ENCODE data around the gene DPP6.

The DPP6 gene

DNA sequence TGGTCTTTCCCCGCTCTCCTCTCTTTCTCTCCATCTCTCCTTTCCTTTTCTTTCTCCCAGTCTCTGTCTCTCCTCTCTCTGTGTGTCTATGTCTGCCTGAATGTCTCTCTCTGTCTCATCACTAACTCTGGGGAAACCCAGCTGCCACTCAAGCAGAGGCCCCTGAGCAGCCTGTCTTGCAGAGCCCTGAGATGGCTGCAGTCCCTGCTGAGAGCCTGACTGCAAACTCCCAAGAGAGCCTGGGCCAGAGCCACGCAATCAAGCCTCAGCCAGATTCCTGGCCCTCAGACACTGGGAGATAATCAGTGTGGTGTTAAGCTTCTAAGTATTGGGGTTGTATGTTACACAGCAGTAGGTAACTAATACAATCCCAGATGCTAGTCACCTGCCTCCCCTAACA is 859.2 kb downstream of the DPP6 start:
- H3K4me3 ChIP-seq (IDR thresholded peaks at IDR 0.05; ENCODE audit: insufficient read depth, low read depth, low read length): no peak overlapping the region

DNA sequence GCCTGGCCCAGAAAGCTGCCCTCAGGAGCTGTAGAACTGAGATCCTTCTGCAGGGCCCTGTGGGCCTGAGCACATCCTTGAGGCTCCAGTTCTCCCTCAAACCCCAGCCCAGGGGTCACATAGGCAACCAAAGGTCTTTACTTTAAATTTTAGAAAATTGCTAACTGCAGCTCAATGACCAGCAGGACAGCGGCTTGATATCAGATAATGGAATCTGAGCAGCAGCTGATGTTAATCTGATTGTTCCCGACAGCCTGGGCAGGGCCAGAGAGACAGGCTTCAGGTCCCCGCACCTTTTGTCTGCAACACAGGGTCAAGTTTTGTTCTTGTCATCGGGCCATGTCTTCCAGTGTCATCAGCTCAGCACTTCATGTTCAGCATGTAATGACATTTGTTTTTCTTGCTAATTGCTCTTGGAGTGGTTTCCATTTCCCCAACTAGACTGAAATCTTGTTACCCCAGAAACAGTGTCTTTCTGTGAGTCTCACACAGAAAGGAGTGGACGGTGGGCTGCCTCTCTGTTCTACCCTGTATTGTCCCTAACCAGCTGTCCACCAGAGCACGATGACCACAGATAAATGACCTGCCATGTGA is 859.8 kb downstream of the DPP6 start:
- H3K4me1 ChIP-seq (ENCODE audit: low read depth, poor library complexity, severe bottlenecking): no peaks in the 10 kb centered on the region
- H2AFZ ChIP-seq (ENCODE audit: low read depth): no peak overlapping the region
- H3K79me2 ChIP-seq (ENCODE audit: insufficient read depth, low read depth): no peaks in the 10 kb centered on the region
- H3K4me3 ChIP-seq (IDR thresholded peaks at IDR 0.05; ENCODE audit: insufficient read depth, low read depth, low read length): no peak overlapping the region
- no peak overlapping the region for H3K9ac ChIP-seq
- no peaks in the 10 kb centered on the region for H3K36me3 ChIP-seq (ENCODE audit: insufficient read depth)
- no peak overlapping the region for H3K27ac ChIP-seq
- H4K20me1 ChIP-seq (ENCODE audit: insufficient read depth): no peaks in the 10 kb centered on the region
- TF ChIP-seq, protein P1, sequence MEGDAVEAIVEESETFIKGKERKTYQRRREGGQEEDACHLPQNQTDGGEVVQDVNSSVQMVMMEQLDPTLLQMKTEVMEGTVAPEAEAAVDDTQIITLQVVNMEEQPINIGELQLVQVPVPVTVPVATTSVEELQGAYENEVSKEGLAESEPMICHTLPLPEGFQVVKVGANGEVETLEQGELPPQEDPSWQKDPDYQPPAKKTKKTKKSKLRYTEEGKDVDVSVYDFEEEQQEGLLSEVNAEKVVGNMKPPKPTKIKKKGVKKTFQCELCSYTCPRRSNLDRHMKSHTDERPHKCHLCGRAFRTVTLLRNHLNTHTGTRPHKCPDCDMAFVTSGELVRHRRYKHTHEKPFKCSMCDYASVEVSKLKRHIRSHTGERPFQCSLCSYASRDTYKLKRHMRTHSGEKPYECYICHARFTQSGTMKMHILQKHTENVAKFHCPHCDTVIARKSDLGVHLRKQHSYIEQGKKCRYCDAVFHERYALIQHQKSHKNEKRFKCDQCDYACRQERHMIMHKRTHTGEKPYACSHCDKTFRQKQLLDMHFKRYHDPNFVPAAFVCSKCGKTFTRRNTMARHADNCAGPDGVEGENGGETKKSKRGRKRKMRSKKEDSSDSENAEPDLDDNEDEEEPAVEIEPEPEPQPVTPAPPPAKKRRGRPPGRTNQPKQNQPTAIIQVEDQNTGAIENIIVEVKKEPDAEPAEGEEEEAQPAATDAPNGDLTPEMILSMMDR (conservative IDR thresholded peaks at IDR 0.05; ENCODE audit: low read depth, low read length): no peak
- H3K4me2 ChIP-seq: no peak overlapping the region
- H3K27me3 ChIP-seq (ENCODE audit: insufficient read depth, low read depth): no peaks in the 10 kb centered on the region; the same call in 1 of the 2 replicates

More for the DNA sequence above, 859.2 kb downstream of the DPP6 start:
- TF ChIP-seq, protein P1 (conservative IDR thresholded peaks at IDR 0.05; ENCODE audit: low read depth, low read length): no peak
- Histone ChIP-seq H2AFZ (ENCODE audit: low read depth) (no peak overlapping the region), H4K20me1 (ENCODE audit: insufficient read depth) (no peaks in the 10 kb centered on the region), H3K4me1 (ENCODE audit: low read depth, poor library complexity, severe bottlenecking) (no peaks in the 10 kb centered on the region), H3K79me2 (ENCODE audit: insufficient read depth, low read depth) (no peaks in the 10 kb centered on the region), H3K9ac (no peak overlapping the region), H3K27ac (no peak overlapping the region), H3K27me3 (ENCODE audit: insufficient read depth, low read depth) (no peaks in the 10 kb centered on the region; the same call in 1 of the 2 replicates), H3K4me2 (no peak overlapping the region), H3K36me3 (ENCODE audit: insufficient read depth) (no peaks in the 10 kb centered on the region)

DNA sequence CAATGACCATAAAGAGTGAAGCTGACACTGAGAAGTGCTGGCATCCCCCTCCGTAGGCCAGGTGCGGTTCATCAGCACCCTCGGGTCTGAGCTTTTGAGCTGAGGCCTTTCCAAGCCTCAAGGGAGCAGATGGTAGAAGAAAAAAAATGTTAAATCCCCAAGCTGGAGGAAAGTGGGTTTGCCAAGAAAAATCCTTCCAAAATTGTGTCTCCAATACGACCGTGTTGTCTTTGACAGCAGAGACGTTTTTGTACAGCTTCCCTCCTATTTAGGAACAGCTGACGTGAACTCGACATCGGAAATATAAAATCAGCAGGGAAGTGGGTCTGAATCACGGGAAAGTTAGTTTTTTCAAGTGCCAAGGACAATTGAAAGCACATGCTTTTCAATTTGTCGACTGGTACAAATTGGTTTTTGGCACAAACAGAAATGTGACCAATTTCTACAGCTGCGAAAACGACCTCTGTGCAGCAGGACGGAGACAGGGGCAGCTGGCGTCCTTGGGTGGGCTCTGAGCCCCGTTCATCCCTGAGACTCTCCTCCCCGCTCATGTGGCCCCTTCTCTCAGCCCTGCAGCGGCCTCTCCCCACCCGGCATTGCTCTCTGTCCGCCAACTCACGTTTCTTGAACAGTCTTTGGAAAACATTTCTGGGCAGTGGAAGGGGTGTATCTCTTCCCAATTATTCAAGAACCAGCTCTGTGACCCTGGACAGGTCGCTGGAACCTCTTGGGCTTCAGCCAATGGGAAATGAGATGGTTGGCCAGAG is 860.9 kb downstream of the DPP6 start:
- H3K9ac ChIP-seq: no peak overlapping the region
- H2AFZ ChIP-seq (ENCODE audit: low read depth): no peak overlapping the region
- H3K4me2 ChIP-seq: no peak overlapping the region
- H3K27me3 ChIP-seq (ENCODE audit: insufficient read depth, low read depth): no peaks in the 10 kb centered on the region; the same call in 1 of the 2 replicates
- H4K20me1 ChIP-seq (ENCODE audit: insufficient read depth): no peaks in the 10 kb centered on the region
- H3K36me3 ChIP-seq (ENCODE audit: insufficient read depth): no peaks in the 10 kb centered on the region
- H3K27ac ChIP-seq: no peak overlapping the region
- TF ChIP-seq, protein P1 (conservative IDR thresholded peaks at IDR 0.05; ENCODE audit: low read depth, low read length): no peak
- H3K4me1 ChIP-seq (ENCODE audit: low read depth, poor library complexity, severe bottlenecking): no peaks in the 10 kb centered on the region
- H3K79me2 ChIP-seq (ENCODE audit: insufficient read depth, low read depth): no peaks in the 10 kb centered on the region
- H3K4me3 ChIP-seq (IDR thresholded peaks at IDR 0.05; ENCODE audit: insufficient read depth, low read depth, low read length): no peak overlapping the region

DNA sequence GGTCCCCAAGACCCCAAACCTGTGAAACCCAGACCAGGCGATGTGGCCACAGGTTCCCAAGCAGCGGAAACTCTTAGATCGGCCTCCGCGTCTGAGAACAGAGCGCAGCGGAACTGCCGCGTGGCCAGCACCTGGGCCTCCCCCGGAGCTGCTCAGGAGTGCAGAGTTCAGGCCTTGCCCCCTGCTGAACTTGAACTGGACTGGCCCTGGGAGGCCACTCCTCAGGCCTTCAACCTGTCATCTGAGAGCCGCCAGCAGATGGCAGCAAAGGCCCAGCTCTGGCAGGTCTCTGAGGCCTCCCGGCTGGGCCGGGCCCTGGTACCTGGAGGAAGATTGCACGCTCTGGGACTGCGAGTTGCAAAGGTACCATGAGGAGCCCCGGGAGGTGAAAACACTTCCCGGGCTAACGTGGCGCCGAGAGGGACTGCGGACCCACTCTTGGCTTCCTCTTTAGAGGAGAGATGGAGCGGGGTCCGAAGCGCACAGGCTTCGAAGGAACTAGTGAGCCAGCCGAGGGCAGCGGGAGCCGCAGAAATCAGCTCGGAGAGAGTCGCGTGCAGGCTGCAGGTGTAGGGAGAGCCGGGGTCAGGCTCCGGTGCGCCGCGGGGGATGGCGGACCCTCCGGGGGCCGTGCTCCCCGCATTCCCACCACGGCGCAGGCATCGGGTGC is 861.6 kb downstream of the DPP6 start:
- H3K36me3 ChIP-seq (ENCODE audit: insufficient read depth): no peaks in the 10 kb centered on the region
- H3K4me3 ChIP-seq (IDR thresholded peaks at IDR 0.05; ENCODE audit: insufficient read depth, low read depth, low read length): no peak overlapping the region
- H3K4me2 ChIP-seq: no peak overlapping the region
- no peaks in the 10 kb centered on the region for H3K79me2 ChIP-seq (ENCODE audit: insufficient read depth, low read depth)
- no peaks in the 10 kb centered on the region for H4K20me1 ChIP-seq (ENCODE audit: insufficient read depth)
- no peak overlapping the region for H3K9ac ChIP-seq
- H3K27me3 ChIP-seq (ENCODE audit: insufficient read depth, low read depth): no peaks in the 10 kb centered on the region; the same call in 1 of the 2 replicates
- TF ChIP-seq, protein P1 (conservative IDR thresholded peaks at IDR 0.05; ENCODE audit: low read depth, low read length): peak; percentile 91
- H2AFZ ChIP-seq (ENCODE audit: low read depth): no peak overlapping the region
- no peaks in the 10 kb centered on the region for H3K4me1 ChIP-seq (ENCODE audit: low read depth, poor library complexity, severe bottlenecking)
- H3K27ac ChIP-seq: no peak overlapping the region
